ENCODE measurements around the gene SMPD2.

GRCh38 chr6:109443425-109443950, 3.0 kb downstream of the SMPD2 start:
- TF ChIP-seq, protein P1, sequence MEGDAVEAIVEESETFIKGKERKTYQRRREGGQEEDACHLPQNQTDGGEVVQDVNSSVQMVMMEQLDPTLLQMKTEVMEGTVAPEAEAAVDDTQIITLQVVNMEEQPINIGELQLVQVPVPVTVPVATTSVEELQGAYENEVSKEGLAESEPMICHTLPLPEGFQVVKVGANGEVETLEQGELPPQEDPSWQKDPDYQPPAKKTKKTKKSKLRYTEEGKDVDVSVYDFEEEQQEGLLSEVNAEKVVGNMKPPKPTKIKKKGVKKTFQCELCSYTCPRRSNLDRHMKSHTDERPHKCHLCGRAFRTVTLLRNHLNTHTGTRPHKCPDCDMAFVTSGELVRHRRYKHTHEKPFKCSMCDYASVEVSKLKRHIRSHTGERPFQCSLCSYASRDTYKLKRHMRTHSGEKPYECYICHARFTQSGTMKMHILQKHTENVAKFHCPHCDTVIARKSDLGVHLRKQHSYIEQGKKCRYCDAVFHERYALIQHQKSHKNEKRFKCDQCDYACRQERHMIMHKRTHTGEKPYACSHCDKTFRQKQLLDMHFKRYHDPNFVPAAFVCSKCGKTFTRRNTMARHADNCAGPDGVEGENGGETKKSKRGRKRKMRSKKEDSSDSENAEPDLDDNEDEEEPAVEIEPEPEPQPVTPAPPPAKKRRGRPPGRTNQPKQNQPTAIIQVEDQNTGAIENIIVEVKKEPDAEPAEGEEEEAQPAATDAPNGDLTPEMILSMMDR (IDR thresholded peaks at IDR 0.05) = no peak
- TF ChIP-seq EZH2 (IDR thresholded peaks at IDR 0.05; ENCODE audit: borderline replicate concordance, insufficient read depth, low read depth, low read length, poor library complexity, severe bottlenecking) = no peak
